KMS-11 (cell line): ENCODE measurements around the gene EML6.

ENCODE experiments used
- H2AFZ ChIP-seq: fragments of 200-600 bp; sonication (generic); 2 replicates; pipeline ENCODE4 v1.6.1; 2016; ENCODE audit warnings: antibody characterized with exemption, mixed run types, low read depth
- H3K27ac ChIP-seq: fragments of 200-600 bp; sonication (generic); 2 replicates; pipeline ENCODE4 v1.6.1; 2016; ENCODE audit warnings: mild to moderate bottlenecking, mixed run types
- H3K27me3 ChIP-seq: fragments of 200-600 bp; sonication (generic); 2 replicates; pipeline ENCODE4 v1.6.1; 2017; ENCODE audit warnings: mild to moderate bottlenecking, low read depth, mixed run types, moderate library complexity; ENCODE audit not compliant: insufficient read depth
- H3K36me3 ChIP-seq: fragments of 200-600 bp; sonication (generic); 2 replicates; pipeline ENCODE4 v1.6.1; 2017; ENCODE audit warnings: mild to moderate bottlenecking, mixed run types; ENCODE audit not compliant: insufficient read depth
- H3K4me1 ChIP-seq: fragments of 200-600 bp; sonication (generic); 2 replicates; pipeline ENCODE4 v1.6.1; 2016; ENCODE audit warnings: mild to moderate bottlenecking, low read depth, mixed run types; ENCODE audit not compliant: poor library complexity, severe bottlenecking
- H3K4me2 ChIP-seq: fragments of 200-600 bp; sonication (generic); 2 replicates; pipeline ENCODE4 v1.7.0; 2016; ENCODE audit warnings: mild to moderate bottlenecking, mixed run types
- H3K4me3 ChIP-seq: fragments of 200-600 bp; sonication (generic); IDR thresholded peaks from 2 replicates; pipeline ENCODE4 v1.6.1; 2017; ENCODE audit warnings: low read depth, low read length, mixed read lengths; ENCODE audit not compliant: insufficient read depth
- H3K79me2 ChIP-seq: fragments of 200-600 bp; sonication (generic); 2 replicates; pipeline ENCODE4 v1.6.1; 2016; ENCODE audit warnings: low read depth, mixed run types; ENCODE audit not compliant: insufficient read depth
- H3K9ac ChIP-seq: fragments of 200-600 bp; sonication (generic); 2 replicates; pipeline ENCODE4 v1.6.1; 2016; ENCODE audit warnings: mild to moderate bottlenecking, mixed run types
- H4K20me1 ChIP-seq: fragments of 200-600 bp; sonication (generic); 2 replicates; pipeline ENCODE4 v1.6.1; 2016; ENCODE audit warnings: mild to moderate bottlenecking, mixed run types; ENCODE audit not compliant: insufficient read depth
- TF ChIP-seq, protein P1 (sequence below): fragments of 200-600 bp; sonication (generic); conservative IDR thresholded peaks from 2 replicates; pipeline ENCODE4 v1.6.1; 2017; ENCODE audit warnings: low read depth, mild to moderate bottlenecking, antibody characterized with exemption, low read length, moderate library complexity, mixed read lengths

EML6 gene

DNA sequence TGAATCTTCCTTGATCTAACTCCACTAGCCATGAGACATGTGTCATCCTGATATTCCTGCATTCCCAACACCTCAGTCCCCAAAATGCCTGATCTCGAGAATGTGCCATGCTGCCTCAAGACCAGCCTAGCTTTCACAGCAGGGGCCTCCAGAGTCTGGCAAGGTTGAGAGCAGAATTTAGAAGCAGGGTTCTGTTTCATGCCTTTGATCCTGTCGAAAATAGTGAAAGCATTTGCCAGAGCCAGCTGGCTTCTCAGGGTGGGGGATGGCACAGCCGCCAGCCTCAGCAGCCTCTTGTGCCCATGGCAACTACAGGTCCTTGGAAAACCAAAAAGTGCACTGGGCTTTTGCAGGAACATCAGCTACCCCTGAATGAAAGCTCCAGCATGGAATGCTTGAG, 183.3 kb downstream of the EML6 start:
- Histone ChIP-seq H4K20me1 (no peaks in the 10 kb centered on the region), H3K36me3 (no peaks in the 10 kb centered on the region)

DNA sequence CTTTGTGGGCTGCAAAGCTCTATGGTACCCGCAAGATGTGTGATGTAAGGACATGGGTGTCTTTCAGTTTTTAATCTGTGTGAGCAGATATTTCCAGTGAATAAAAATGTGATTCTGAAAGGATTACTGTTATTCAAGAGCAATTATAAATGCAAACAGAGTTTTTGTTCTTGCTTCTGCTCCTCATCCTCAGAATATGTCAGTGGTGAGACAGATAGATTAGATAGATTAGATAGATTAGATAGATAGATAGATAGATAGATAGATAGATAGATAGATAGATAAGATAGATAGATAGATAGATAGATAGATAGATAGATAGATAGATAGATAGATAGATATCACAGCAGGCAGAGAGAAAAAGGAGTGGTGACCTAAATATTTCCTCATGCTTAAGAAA, 184.2 kb downstream of the EML6 start:
- no peaks in the 10 kb centered on the region for H4K20me1 ChIP-seq
- no peak overlapping the region for H2AFZ ChIP-seq
- no peak overlapping the region for H3K27ac ChIP-seq
- no peak overlapping the region for H3K4me2 ChIP-seq
- H3K9ac ChIP-seq, result no peak overlapping the region
- no peak overlapping the region for H3K4me3 ChIP-seq
- H3K27me3 ChIP-seq, result no peaks in the 10 kb centered on the region
- H3K36me3 ChIP-seq, result no peaks in the 10 kb centered on the region
- no peaks in the 10 kb centered on the region for H3K79me2 ChIP-seq
- H3K4me1 ChIP-seq, result no peaks in the 10 kb centered on the region
- TF ChIP-seq, protein P1, sequence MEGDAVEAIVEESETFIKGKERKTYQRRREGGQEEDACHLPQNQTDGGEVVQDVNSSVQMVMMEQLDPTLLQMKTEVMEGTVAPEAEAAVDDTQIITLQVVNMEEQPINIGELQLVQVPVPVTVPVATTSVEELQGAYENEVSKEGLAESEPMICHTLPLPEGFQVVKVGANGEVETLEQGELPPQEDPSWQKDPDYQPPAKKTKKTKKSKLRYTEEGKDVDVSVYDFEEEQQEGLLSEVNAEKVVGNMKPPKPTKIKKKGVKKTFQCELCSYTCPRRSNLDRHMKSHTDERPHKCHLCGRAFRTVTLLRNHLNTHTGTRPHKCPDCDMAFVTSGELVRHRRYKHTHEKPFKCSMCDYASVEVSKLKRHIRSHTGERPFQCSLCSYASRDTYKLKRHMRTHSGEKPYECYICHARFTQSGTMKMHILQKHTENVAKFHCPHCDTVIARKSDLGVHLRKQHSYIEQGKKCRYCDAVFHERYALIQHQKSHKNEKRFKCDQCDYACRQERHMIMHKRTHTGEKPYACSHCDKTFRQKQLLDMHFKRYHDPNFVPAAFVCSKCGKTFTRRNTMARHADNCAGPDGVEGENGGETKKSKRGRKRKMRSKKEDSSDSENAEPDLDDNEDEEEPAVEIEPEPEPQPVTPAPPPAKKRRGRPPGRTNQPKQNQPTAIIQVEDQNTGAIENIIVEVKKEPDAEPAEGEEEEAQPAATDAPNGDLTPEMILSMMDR, result no peak

More for the DNA sequence above, 183.3 kb downstream of the EML6 start:
- Histone ChIP-seq H2AFZ (no peak overlapping the region), H3K27ac (no peak overlapping the region), H3K4me2 (no peak overlapping the region), H3K9ac (no peak overlapping the region), H3K4me1 (no peaks in the 10 kb centered on the region), H3K79me2 (no peaks in the 10 kb centered on the region), H3K4me3 (no peak overlapping the region), H3K27me3 (no peaks in the 10 kb centered on the region)
- TF ChIP-seq, protein P1, result no peak

DNA sequence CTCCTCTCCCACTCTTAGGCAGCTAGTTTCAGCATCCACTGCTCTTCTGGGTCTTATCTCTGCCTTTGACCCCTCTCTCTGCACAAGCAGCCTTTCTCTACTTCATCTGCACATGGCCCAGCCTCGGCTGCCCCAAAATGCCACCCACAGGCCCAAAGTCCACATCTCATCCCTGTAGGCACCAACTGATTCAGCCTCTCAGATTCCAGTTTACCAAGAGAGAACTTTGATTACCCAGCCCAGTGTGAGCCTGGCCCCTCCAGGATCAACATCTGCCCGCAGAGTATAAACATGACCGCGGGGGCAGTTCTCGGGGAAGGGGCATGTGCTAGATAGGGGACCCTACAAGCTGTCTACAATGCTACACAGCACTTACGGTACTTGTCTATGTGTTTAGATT, 185.1 kb downstream of the EML6 start:
- H4K20me1 ChIP-seq, result no peaks in the 10 kb centered on the region
- no peak overlapping the region for H2AFZ ChIP-seq
- H3K4me2 ChIP-seq, result no peak overlapping the region
- H3K79me2 ChIP-seq, result no peaks in the 10 kb centered on the region
- H3K27me3 ChIP-seq, result no peaks in the 10 kb centered on the region
- no peaks in the 10 kb centered on the region for H3K4me1 ChIP-seq
- no peak overlapping the region for H3K4me3 ChIP-seq
- no peak overlapping the region for H3K9ac ChIP-seq
- H3K27ac ChIP-seq, result no peak overlapping the region
- no peaks in the 10 kb centered on the region for H3K36me3 ChIP-seq
- TF ChIP-seq, protein P1, result no peak

DNA sequence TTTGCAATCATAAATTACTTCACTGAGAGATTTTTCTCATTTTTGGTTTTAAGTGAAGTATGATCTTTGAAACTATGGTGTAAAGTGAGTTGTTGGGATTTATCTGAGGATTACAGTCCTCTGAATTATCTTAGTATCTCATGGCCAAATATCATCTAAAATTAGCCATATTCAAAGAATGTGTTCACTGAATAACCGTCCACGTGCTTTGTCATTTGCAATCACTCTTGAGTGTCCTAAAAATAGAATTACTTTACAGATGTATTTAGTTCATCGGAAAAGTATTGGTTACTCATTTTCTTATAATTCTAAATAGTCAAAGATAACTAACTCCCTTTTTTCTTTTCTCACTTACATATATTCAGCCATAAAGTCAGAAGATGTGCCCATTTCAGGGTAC, 185.5 kb downstream of the EML6 start:
- Histone ChIP-seq H3K79me2 (no peaks in the 10 kb centered on the region), H2AFZ (no peak overlapping the region), H3K36me3 (no peaks in the 10 kb centered on the region), H3K4me2 (no peak overlapping the region), H3K4me3 (no peak overlapping the region), H3K9ac (no peak overlapping the region), H3K27me3 (no peaks in the 10 kb centered on the region), H3K4me1 (no peaks in the 10 kb centered on the region), H4K20me1 (no peaks in the 10 kb centered on the region), H3K27ac (no peak overlapping the region)
- TF ChIP-seq, protein P1, result no peak
